Breast epithelium (tissue), 3 donors: ENCODE measurements around the gene RNF212.

Experiments
- POLR2A ChIP-seq: fragments of 450-650 bp; IDR thresholded peaks from one replicate; pipeline ENCODE4 v1.6.1; 2016; ENCODE audit warnings: antibody characterized with exemption, mild to moderate bottlenecking, moderate library complexity
- POLR2AphosphoS5 ChIP-seq, 3 donors: sonication (generic); formaldehyde crosslinking; IDR thresholded peaks; one replicate each; pipeline ENCODE4 v1.6.1; 2017; ENCODE audit warnings: antibody characterized with exemption in 3 of 3
- TF ChIP-seq, protein P1 (sequence below), 3 donors: fragments of 450-650 bp; IDR thresholded peaks; one replicate each; pipeline ENCODE4 v1.5.1; 2016 to 2017; ENCODE audit warnings: antibody characterized with exemption in 3 of 3, mild to moderate bottlenecking in 3 of 3, moderate library complexity in 3 of 3

DNA sequence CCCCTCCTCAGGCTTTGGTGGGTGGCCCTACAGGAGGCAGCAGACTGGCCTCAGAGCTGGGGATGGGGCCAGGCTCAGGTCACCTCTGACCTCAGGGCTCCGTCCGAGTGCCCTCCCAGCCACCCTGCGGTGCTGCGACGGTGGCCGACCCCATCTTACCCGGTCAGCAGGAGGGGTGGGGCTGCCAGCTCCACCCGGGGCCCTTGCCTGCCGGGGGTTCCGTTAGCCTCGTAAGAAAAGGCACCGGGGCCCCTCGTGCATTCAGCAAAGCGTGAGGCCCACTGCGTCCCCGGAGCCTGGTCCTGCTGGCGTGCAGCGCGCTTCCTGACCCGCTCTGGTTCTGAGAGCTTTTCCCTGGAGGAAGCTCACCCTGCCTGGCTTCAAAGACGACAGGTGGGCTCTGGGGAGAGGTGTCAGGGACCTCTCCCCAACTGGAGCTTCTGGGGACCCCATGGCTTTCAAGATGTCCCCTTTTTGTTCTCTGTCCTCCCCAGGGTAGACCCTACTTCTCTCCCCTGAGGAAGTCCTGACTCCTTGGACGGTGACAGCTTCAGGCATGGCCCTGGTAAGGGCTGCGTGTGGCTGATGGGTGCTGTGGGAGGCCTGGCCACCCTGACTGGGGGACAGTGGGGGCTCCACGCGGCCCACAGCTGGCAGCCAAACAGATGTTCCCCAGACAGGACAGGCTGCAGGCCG is 86.0 kb downstream of the RNF212 start:
- TF ChIP-seq POLR2AphosphoS5 (IDR thresholded peaks at IDR 0.05) (no peak), POLR2A (no peak)
- TF ChIP-seq, protein P1, sequence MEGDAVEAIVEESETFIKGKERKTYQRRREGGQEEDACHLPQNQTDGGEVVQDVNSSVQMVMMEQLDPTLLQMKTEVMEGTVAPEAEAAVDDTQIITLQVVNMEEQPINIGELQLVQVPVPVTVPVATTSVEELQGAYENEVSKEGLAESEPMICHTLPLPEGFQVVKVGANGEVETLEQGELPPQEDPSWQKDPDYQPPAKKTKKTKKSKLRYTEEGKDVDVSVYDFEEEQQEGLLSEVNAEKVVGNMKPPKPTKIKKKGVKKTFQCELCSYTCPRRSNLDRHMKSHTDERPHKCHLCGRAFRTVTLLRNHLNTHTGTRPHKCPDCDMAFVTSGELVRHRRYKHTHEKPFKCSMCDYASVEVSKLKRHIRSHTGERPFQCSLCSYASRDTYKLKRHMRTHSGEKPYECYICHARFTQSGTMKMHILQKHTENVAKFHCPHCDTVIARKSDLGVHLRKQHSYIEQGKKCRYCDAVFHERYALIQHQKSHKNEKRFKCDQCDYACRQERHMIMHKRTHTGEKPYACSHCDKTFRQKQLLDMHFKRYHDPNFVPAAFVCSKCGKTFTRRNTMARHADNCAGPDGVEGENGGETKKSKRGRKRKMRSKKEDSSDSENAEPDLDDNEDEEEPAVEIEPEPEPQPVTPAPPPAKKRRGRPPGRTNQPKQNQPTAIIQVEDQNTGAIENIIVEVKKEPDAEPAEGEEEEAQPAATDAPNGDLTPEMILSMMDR (IDR thresholded peaks at IDR 0.05) = no peak
